Neural cell (in vitro differentiated cells): Measurements from ENCODE around the gene ASXL1. TPM values are rescaled to one million over a fixed set of nuclear protein-coding genes. Genes with fewer than 3 reads are reported as not detected.

Source experiments
- H2AFZ ChIP-seq: fragments of 200-600, 300-800 bp; sonication (generic), shearing (Covaris generic); 2 replicates; pipeline ENCODE4 v1.6.0; 2014; ENCODE audit warnings: low read depth, mild to moderate bottlenecking, antibody characterized with exemption, low read length, moderate library complexity
- H3F3A ChIP-seq: fragments of 200-600 bp; shearing (Covaris generic); 2 replicates; pipeline ENCODE4 v1.6.1; 2016; ENCODE audit warnings: mild to moderate bottlenecking, moderate library complexity, mixed read lengths, antibody characterized with exemption, low read length; ENCODE audit not compliant: insufficient read depth, poor library complexity, severe bottlenecking
- H3K27ac ChIP-seq: fragments of 200-600, 300-800 bp; sonication (generic), shearing (Covaris generic); 2 replicates; pipeline ENCODE4 v1.5.1; 2014; ENCODE audit warnings: mild to moderate bottlenecking, low read length, moderate library complexity
- H3K27me3 ChIP-seq: fragments of 300-800, 200-600 bp; sonication (generic), shearing (Covaris generic); 2 replicates; pipeline ENCODE4 v1.6.0; 2014; ENCODE audit warnings: mild to moderate bottlenecking, low read depth, low read length, moderate library complexity; ENCODE audit not compliant: insufficient read depth
- H3K36me3 ChIP-seq: fragments of 300-800, 200-600 bp; sonication (generic), shearing (Covaris generic); 2 replicates; pipeline ENCODE4 v1.5.1; 2014; ENCODE audit warnings: mild to moderate bottlenecking, antibody characterized with exemption, low read length, moderate library complexity; ENCODE audit not compliant: insufficient read depth
- H3K4me2 ChIP-seq: fragments of 300-800, 200-600 bp; sonication (generic), shearing (Covaris generic); 2 replicates; pipeline ENCODE4 v1.6.0; 2014; ENCODE audit warnings: mild to moderate bottlenecking, low read length
- H3K4me3 ChIP-seq: fragments of 300-800, 200-600 bp; sonication (generic), shearing (Covaris generic); 2 replicates; pipeline ENCODE4 v1.5.1; 2014; ENCODE audit warnings: mild to moderate bottlenecking, low read length, moderate library complexity
- H3K79me2 ChIP-seq: fragments of 200-600 bp; shearing (Covaris generic); replicated peaks from 2 replicates; pipeline ENCODE4 v1.6.0; 2014; ENCODE audit warnings: mild to moderate bottlenecking, low read length, moderate library complexity; ENCODE audit not compliant: insufficient read depth
- H3K9ac ChIP-seq: fragments of 300-800, 200-600 bp; sonication (generic), shearing (Covaris generic); 2 replicates; pipeline ENCODE4 v1.6.1; 2016; ENCODE audit warnings: mild to moderate bottlenecking, low read length, mixed read lengths
- H3K9me2 ChIP-seq: fragments of 200-600 bp; shearing (Covaris generic); 2 replicates; pipeline ENCODE4 v1.6.1; 2016; ENCODE audit warnings: mild to moderate bottlenecking, low read length, mixed read lengths; ENCODE audit not compliant: insufficient read depth
- H3K9me3 ChIP-seq: fragments of 200-600, 300-800 bp; sonication (generic), shearing (Covaris generic); 2 replicates; pipeline ENCODE4 v1.6.1; 2016; ENCODE audit warnings: mild to moderate bottlenecking, mixed run types, low read length, moderate library complexity, mixed read lengths
- H4K20me1 ChIP-seq: fragments of 200-600 bp; shearing (Covaris generic); 2 replicates; pipeline ENCODE4 v1.6.1; 2016; ENCODE audit warnings: mild to moderate bottlenecking, mixed run types; ENCODE audit not compliant: insufficient read depth
- CTCF ChIP-seq: fragments of 450-650 bp; IDR thresholded peaks from 2 replicates; pipeline ENCODE4 v1.5.1; 2014; ENCODE audit warnings: antibody characterized with exemption, mild to moderate bottlenecking, moderate library complexity; ENCODE audit not compliant: poor library complexity, severe bottlenecking
- EP300 ChIP-seq: fragments of 450-650 bp; conservative IDR thresholded peaks from 2 replicates; pipeline ENCODE4 v1.6.1; 2014; ENCODE audit warnings: antibody characterized with exemption, mild to moderate bottlenecking, moderate library complexity; ENCODE audit not compliant: poor library complexity, severe bottlenecking
- EZH2 ChIP-seq: fragments of 200-600, 300-800 bp; shearing (Covaris generic), sonication (generic); IDR thresholded peaks from 2 replicates; pipeline ENCODE4 v1.6.1; 2014; ENCODE audit warnings: antibody characterized with exemption, low read length, borderline replicate concordance, mild to moderate bottlenecking; ENCODE audit not compliant: insufficient read depth, poor library complexity, severe bottlenecking
- MXI1 ChIP-seq: fragments of 450-650 bp; conservative IDR thresholded peaks from 2 replicates; pipeline ENCODE4 v1.6.1; 2014; ENCODE audit warnings: antibody characterized with exemption, mild to moderate bottlenecking; ENCODE audit not compliant: poor library complexity, severe bottlenecking
- POLR2AphosphoS5 ChIP-seq: IDR thresholded peaks from 2 replicates; pipeline ENCODE4 v1.6.1; 2012
- RAD21 ChIP-seq: fragments of 450-650 bp; conservative IDR thresholded peaks from 2 replicates; pipeline ENCODE4 v1.6.1; 2014; ENCODE audit warnings: antibody characterized with exemption, mild to moderate bottlenecking, moderate library complexity
- REST ChIP-seq: IDR thresholded peaks from 2 replicates; pipeline ENCODE4 v1.6.1; 2012; ENCODE audit warnings: borderline replicate concordance
- SMC3 ChIP-seq: fragments of 450-650 bp; conservative IDR thresholded peaks from 2 replicates; pipeline ENCODE4 v1.6.1; 2014; ENCODE audit warnings: antibody characterized with exemption, mild to moderate bottlenecking, moderate library complexity; ENCODE audit not compliant: poor library complexity
- TAF1 ChIP-seq: IDR thresholded peaks from 2 replicates; pipeline ENCODE4 v1.6.1; 2012; ENCODE audit warnings: low read depth
- polyA plus RNA-seq: library from polyadenylated mRNA; depleted of rRNA; stranded (reverse); fragments of >200 nt; gene quantifications from 2 replicates; pipeline ENCODE4 v1.2.3, GENCODE V29; 2014

Gene ASXL1
- polyA plus RNA-seq, 1 donor from 2014 or later = 45.9 TPM

- no peaks in the 10 kb centered on the region for H3K9me3 ChIP-seq
- H3K9me2 ChIP-seq = no peaks in the 10 kb centered on the region
- no peak overlapping the region for H2AFZ ChIP-seq
- no peak overlapping the region for H3K9ac ChIP-seq
- H3K4me2 ChIP-seq = no peak overlapping the region
- H3K27ac ChIP-seq = no peak overlapping the region
- no peaks in the 10 kb centered on the region for H3K36me3 ChIP-seq
- no peak for TF ChIP-seq CTCF
- H3F3A ChIP-seq = no peaks in the 10 kb centered on the region
- H3K79me2 ChIP-seq = peaks cover 13% of the 10 kb centered on the region
- no peaks in the 10 kb centered on the region for H3K27me3 ChIP-seq
- no peak overlapping the region for H3K4me3 ChIP-seq
- H4K20me1 ChIP-seq = peaks cover 4% of the 10 kb centered on the region
Observed at GRCh38 chr20:32400476-32400875, 42.3 kb downstream of the ASXL1 start.

GRCh38 chr20:32404017-32404416 lies 45.9 kb downstream of the ASXL1 start:
- Histone ChIP-seq H3K27ac (no peak overlapping the region), H3K4me2 (no peak overlapping the region), H3K9me2 (no peaks in the 10 kb centered on the region), H3K9ac (no peak overlapping the region), H3K9me3 (no peaks in the 10 kb centered on the region), H3K4me3 (no peak overlapping the region), H3F3A (no peaks in the 10 kb centered on the region), H4K20me1 (peaks cover 4% of the 10 kb centered on the region), H2AFZ (no peak overlapping the region), H3K79me2 (peaks cover 9% of the 10 kb centered on the region), H3K27me3 (no peaks in the 10 kb centered on the region), H3K36me3 (no peaks in the 10 kb centered on the region)
- TF ChIP-seq POLR2AphosphoS5 (no peak), TAF1 (no peak), REST (no peak), EZH2 (no peak), RAD21 (no peak), EP300 (no peak), MXI1 (no peak), SMC3 (no peak), CTCF (no peak)
